GM18511 (cell line): ENCODE measurements around the gene HPCAL4.

ENCODE experiments used
- ATAC-seq: cut with Tn5 transposase; IDR thresholded peaks from one replicate; pipeline ENCODE4 v1.9.1; 2021; ENCODE audit warnings: mild to moderate bottlenecking, moderate library complexity; ENCODE audit not compliant: unreplicated experiment

HPCAL4 gene

DNA sequence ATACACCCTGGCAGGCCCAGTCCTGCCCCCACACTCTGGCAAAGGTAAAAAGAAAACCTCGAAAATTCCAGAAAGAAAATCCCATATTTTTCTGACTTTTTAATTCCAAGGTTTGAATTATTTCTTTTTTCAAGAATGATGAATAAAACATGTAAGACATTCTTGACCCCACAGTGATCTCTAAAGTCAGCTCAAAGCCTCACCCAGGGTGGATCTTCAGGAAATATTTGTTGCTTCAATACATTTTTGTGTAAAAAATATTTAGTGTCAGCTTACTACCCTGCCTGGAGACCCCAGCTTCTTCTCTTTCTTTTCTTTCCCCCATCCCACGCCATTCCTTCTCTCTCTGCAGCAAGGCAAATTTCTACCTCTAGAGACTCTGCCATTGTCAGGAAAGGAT, 12.3 kb downstream of the HPCAL4 start:
- no peak for ATAC-seq

- ATAC-seq: no peak
Observed at GRCh38 chr1:39677645-39678044, 13.6 kb downstream of the HPCAL4 start.

DNA sequence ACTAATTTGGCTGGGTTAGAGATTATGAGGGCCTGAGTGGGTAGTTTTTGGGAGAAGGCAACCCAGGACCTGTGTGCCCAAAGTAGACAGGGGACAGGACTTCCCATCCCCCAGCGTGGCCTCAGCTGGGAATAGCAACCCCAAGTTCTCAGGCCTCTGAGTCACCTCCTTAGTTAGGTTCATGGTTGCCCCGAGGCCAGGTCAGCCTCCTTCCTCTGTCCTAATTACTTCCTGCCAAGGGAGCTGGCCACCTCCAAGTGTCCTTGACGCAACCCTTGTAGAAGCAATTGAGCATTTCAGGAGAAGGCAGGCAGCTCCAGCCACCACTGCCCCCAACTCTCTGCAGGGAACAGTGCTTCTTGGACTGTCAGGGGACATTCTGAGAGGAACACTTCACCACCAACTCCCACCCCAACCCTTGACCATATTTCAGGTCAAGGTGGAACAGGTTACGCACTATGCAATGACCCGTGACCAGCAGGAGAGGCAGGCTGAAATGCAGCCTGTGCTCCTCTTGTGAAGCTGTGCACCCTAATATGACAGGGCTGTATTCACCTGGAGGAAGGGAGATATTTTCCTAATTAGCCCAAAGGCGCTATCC, 14.2 kb downstream of the HPCAL4 start:
- no peak for ATAC-seq

DNA sequence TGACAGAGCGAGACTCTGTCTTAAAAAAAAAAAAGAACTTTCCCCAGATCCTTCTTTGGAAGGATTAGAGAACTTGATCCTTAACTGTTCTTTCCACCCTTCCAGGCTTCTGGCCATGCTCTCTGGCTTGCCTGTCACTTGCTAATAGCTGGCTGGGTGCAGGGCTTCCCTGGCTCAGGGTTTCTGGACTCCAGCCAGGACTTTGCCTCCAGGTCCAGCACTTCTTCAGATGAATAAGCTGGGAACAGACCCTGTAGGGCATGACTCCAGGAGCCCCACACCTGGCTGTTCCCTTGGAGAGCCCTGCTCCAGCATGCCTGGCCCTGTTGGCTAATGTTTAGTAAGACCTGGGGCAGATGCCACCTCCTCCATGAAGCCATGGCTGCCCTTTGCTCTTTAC, 16.0 kb downstream of the HPCAL4 start:
- no peak for ATAC-seq

DNA sequence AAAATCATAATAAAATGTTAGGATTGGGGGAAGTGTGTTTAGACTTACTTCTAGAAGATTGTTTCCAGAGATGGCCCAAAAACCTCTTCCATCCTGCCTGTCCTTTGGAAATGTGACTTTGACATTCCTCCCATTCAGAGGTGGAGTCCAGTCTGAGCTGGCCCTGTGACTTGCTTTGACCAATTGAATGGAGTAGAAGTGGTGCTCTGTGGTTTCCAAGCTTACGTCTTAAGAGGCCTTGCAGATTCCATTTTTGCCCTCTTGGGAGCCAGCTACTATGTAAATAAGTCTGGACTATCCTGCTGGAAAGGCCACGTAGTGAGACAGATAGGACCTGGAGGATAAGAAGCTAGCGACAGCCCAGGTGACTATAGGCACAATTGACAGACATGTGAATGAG, 18.0 kb downstream of the HPCAL4 start:
- no peak for ATAC-seq

- no peak for ATAC-seq
Observed at GRCh38 chr1:39672551-39672947, 18.7 kb downstream of the HPCAL4 start.

DNA sequence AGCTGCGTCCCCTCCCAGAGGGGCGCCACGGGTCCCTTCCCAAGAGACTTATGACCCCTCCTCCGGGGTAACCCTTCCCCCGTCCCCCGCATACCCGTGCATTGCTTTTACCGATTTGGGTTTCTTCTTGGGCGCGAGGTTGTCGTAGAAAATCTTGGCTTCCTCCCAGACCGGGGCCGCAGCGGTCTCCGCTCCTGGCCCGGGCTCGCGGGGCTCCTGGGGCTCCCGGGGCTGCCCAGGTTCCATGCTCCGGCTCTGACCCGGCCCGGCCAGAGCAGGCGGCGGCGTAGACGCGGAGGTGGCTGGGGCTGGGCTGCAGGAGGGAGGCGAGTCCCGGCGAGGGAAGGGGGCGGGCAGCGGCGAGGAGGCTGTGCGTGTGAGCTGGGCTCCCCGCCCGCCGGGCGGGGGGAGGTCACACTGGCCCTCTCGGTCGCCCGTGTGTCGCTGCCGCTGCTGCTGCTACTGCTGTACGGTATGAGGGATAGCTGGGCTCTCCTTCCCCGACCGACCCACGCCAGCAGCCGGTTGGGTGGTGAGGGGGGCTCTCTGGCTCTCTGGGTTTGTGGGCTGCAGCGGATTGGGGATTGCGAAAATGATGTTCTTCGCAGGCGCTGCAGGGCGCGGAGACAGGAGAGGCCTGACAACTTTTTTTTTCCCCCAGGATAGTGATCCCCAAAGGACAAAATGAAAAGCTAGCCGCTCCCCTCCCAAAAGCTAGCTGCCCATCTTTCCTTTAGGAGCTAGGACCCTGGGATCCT, 19.3 kb downstream of the HPCAL4 start, which contains the start of gene NT5C1A:
Gene NT5C1A, minus strand, starts transcription at position 315 of the 758 bp plus-strand sequence. Its CDS starts 69 bp downstream, at position 246.
- ATAC-seq: peak; percentile 53

GRCh38 chr1:39671433-39671792, 19.8 kb downstream of the HPCAL4 start:
- no peak for ATAC-seq

DNA sequence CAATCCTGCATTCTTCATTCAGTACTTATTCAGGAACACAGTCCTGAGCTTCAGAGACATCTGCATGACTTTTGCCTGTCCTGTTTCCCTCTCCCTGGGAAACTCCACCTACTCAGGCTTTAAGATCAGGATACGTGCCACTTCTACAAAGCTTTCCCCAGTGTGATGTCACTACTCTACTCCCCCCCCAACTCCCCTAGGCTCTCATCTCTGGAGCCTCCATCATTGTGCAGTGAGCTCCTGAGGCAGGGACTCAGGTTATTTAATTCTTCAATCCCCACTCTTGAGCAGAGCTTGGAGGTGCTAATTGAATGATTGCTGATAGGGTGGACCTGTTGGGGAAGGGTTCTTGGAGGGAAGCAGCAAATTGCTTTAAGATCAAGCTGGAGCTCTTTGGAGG, 20.5 kb downstream of the HPCAL4 start:
- ATAC-seq: no peak

DNA sequence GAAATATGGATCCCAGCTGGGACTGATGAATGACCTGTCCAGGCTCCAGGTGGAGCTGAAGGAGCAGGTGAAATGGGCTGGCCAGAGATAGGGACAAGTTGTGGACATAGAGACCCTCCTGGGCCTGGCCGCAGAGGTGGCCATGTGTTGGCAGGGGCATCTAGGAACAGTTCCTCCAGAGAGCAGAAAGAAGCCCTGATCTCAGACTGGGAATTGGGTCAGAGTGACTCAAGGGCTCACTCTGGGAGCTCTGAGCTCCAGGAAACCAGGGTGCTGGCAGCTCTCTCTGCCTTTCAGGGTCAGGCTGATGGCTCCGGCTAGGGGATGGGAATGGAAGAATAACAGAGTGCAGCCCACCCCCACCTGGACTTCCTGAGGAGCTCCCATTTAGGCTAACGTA, 22.3 kb downstream of the HPCAL4 start:
- ATAC-seq: no peak

- ATAC-seq: no peak
Observed at GRCh38 chr1:39668111-39668510, 23.1 kb downstream of the HPCAL4 start.

DNA sequence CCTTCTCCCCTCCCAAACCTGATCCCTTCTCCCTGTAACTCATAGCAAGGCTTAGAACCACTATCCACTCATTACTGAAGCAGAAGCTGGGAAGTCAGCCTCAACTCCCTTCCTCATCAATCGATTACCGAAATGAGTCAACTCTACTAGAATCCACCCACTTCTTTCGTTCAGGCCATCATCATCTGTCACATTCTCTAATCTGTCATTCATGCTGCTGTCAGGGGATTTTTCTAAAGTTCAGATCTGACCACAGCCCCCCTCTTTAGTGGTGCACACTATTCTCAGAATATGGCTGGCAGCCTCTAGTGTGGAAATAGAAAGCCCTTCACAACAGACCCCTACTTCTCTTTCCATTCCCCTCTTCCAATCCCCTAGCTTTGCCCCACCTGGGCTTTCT, 24.5 kb downstream of the HPCAL4 start:
- ATAC-seq: peak; percentile 92

DNA sequence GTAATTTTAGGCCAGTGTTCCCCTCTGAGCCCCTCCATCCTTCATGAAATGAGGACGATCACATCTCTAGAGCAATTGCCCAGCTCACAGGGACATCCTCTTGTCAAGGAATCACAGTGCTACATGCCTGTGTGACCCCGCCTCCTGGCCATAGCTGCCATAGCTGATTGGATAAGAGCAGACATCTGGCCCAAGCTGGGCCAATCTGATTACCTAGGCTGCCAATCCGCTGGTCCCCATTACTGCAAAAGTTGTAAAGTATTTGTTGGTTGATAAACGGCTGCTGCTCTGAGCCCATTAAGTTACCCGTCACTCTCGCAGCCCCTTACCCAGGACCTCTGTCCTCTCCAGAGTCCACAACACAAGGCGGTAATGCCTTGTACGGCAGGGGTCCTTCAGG, 27.7 kb downstream of the HPCAL4 start:
- no peak for ATAC-seq

DNA sequence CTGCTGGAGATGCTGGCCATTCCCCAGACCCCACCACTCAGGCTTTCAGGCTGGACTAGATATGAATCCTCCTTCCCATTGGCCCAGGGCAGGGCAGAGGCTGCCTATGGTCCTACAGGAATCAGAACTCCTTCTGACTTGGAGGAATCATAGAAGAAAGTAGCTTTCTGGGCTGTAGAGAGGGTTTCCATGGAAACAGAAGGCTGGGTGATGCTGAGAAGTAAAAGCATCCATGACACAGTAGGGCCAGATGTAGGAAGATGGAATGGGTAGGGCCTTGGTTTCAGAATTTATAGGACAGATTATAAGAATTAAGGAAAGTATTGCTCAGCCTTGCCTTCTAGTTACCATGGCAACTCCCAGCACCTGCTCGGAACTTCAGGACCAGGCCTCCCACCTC, 28.4 kb downstream of the HPCAL4 start:
- ATAC-seq: no peak

DNA sequence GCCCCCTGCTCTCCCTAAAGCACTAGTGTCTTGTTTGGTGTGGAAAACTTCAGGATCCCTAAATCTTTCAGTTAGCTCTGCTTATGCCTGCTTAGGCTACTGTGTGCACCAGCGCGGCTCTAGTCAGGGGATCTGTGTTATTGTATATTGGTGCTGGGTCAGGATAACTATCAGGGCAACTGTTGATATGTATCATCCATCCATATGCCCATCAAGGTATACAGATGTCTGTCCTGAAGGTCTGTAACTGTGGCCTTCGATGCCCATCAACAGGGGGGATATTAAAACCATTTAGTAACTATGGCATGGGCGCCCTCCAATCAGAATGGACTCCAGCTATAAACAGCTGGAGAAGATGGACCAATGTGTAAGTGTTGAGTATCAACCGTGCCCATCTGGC, 31.7 kb downstream of the HPCAL4 start:
- ATAC-seq: no peak

DNA sequence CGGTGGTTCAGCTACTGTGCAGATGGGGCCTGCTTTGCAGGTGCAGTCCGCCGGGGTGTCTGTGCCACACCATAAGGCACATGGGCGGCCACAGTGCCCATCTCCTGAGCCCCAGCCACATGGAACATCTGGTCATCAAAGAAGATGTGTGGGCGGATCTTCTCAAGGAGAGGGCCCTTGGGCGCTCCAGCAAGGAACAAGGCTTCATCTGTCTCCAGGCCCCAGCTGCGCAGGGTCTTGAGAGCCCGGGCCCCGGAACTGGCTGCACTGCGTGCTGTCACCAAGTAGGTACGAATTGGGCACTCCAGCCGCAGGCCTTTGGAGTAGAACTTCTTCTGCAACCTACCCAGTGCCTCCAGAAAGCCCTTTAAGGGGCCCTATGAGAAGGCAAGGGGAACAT, 32.1 kb downstream of the HPCAL4 start:
- ATAC-seq: no peak

- peak; percentile 59 for ATAC-seq
Observed at GRCh38 chr1:39657923-39658485, 33.2 kb downstream of the HPCAL4 start.

DNA sequence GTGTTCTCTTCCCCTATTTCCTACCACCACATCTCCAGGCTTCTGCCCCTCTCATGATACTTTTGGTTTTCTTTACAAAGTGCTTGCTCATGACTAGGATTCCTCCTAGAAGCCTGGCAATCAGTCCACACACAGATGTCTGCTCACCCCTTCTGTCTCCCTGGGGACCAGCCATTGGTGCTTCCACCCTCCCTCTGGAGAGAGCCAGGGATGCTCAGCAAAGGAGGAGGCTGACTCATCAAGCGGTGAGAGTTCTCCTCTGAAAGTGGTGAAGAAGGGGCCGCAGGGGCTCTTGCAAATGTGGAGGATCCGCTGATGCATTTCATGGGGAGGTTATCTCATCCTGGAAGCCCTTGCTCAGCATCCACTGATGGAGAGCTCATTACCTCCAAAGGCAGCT, 33.8 kb downstream of the HPCAL4 start:
- ATAC-seq: no peak

GRCh38 chr1:39656391-39656790, 34.8 kb downstream of the HPCAL4 start:
- ATAC-seq: no peak

- ATAC-seq: no peak
Observed at GRCh38 chr1:39655578-39656268, 35.5 kb downstream of the HPCAL4 start.

- no peak for ATAC-seq
Observed at GRCh38 chr1:39654291-39654690, 36.9 kb downstream of the HPCAL4 start.

DNA sequence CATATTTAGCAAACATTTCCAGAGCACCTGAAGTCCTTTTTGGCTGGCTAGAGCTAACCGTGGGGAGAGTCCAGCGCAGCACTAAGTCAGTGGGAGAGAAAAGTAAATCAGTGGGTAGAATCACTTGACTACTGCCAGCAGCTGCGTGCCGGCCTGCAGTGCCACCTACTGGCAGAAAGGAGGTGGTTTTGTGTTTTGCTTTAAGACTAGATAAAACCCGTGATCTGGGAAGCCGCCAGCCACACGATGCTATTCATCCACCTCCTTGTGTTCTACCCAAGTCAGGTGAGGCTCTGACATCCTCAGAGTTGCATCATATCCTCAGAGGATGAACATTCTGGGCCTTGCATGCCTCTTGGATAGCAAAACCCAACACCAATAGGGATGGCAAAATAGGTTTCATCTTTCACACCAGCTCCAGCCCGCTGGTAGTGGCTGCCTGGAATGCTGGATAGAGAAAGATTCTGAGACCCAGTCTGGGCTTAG, 37.6 kb downstream of the HPCAL4 start:
- ATAC-seq: no peak
